ENCODE measurements around the gene QRFP.

DNA sequence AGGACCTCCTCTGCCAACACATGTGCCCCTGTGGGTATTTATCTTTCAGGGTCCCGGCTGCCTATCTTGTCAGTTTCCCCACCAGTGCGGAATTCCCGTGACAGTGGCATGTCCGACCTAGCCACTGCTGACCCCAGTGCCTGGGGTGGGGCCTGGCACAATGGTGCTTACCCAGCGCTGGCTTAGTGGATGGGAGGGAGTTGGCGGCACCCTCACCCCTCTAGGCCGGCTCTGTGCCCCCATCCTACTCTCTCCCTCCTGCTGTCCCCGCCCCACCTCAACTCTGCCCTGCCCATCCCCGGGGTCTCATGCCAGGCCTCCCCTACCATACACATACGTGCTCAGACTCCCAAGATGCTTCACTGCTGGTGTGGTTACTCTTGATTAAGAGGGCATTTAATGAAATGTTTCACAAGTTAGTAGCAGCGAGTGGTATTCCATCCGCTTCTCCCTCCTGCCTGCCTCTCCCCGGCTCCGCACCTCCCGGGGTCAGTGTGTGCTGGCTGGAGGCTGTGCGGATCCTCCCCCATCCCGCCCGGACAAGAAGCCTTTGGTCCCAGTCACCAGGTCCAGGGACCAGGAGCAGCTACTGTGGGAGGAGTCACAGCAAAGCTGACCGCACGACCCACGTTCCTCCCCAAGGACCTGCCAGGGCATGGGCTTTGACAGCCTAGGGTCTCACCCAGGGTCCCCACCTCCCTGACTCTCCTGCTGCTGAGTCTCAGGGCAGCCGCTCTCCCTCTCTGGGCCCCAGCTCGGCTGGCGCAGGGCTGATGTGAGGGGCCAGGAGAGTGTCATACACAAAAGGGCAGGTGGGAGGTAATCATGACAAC is 9.5 kb upstream of the QRFP start:
- TF ChIP-seq CTCF (IDR thresholded peaks at IDR 0.05; ENCODE audit: insufficient read depth, low read length, poor library complexity, severe bottlenecking): no peak
- TF ChIP-seq EZH2phosphoT487 (conservative IDR thresholded peaks at IDR 0.05; ENCODE audit: low read length): no peak

Measured in SU-DHL-6 (cell line).